Measurements from ENCODE around the gene RNF10. TPM values are rescaled to one million over a fixed set of nuclear protein-coding genes. Genes with fewer than 3 reads are reported as not detected.

RNF10 gene
- total and polyA plus RNA-seq, 9 of the 15 experiments (the other 6 are each of a cell fraction or from before 2014, with no cell fraction given), result 43.0 to 139 (median 80.1) TPM

DNA sequence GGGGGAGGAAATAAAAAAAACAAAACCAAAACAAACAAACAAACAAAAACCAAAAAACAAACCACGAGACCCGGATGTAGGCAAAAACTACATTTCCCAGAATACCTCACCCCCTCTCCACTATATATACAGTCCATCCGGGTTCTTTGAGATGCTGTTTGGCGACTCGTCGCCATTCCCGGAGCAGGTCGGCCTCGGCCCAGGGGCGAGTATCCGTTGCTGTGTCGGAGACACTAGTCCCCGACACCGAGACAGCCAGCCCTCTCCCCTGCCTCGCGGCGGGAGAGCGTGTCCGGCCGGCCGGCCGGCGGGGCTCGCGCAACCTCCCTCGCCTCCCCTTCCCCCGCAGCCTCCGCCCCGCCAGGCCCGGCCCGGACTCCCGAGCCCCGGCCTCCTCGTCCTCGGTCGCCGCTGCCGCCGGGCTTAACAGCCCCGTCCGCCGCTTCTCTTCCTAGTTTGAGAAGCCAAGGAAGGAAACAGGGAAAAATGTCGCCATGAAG, at the start of gene RNF10 (continued):
- TF ChIP-seq ZNF407 (IDR thresholded peaks at IDR 0.05; ENCODE audit: low read depth) (peak; percentile 47; the same call in 1 of the 2 replicates), THAP12 (CRISPR knock-in tag; IDR thresholded peaks at IDR 0.05) (peak; percentile 90), RCOR1 (IDR thresholded peaks at IDR 0.05; ENCODE audit: borderline replicate concordance in 1 of 2, low read depth in 2 of 2, low read length in 2 of 2) (peak in 1 of 2 experiments; percentile 55; a peak in 1 of 4 replicates), HLTF (IDR thresholded peaks at IDR 0.05) (0 out of 2 replicates have a peak, but pooled peaks have one; percentile 44), PHF8 (IDR thresholded peaks at IDR 0.05; ENCODE audit: borderline replicate concordance, low read length) (peak; percentile 83; the same call in 1 of the 2 replicates), CREB3L1 (IDR thresholded peaks at IDR 0.05; ENCODE audit: borderline replicate concordance, low read depth) (peak; percentile 63), FOXJ2 (tag; IDR thresholded peaks at IDR 0.05) (peak; percentile 61; the same call in 1 of the 2 replicates), AFF1 (IDR thresholded peaks at IDR 0.05; ENCODE audit: low read depth in 1 of 2, partially characterized antibody in 2 of 2) (peak in 1 of 2 experiments; percentile 84), ELF2 (CRISPR knock-in tag; IDR thresholded peaks at IDR 0.05) (0 out of 2 replicates have a peak, but pooled peaks have one; percentile 34), SUPT5H (IDR thresholded peaks at IDR 0.05) (peak; percentile 90), NFIC (IDR thresholded peaks at IDR 0.05) (0 out of 2 replicates have a peak, but pooled peaks have one; percentile 0)

Data from K562 (cell line).